Measurements from ENCODE around the gene TMUB2. TPM values are rescaled to one million over a fixed set of nuclear protein-coding genes. Genes with fewer than 3 reads are reported as not detected.
"Not testable (repeated sequence)": the region's sequence is repeated elsewhere in the genome, so short reads cannot be mapped to it uniquely, and the experiment has no call there.

Gene TMUB2
- total RNA-seq, 1 donor from 2014 or later = 25.5 TPM

GRCh38 chr17:44218344-44219107 lies 31.8 kb downstream of the TMUB2 start:
- peak; percentile 59 to 93 for DNase-seq (ENCODE audit: low read depth in 2 of 2)

GRCh38 chr17:44219108-44219615 lies 32.4 kb downstream of the TMUB2 start:
- DNase-seq (ENCODE audit: low read depth in 2 of 2) = peak in 1 of 2 donors; percentile 74

GRCh38 chr17:44219616-44220212 lies 32.9 kb downstream of the TMUB2 start, which contains the start of gene UBTF:
Gene UBTF (minus strand): TSS chr17:44219675. CDS start chr17:44218229, 1,446 bp downstream.
- DNase-seq (ENCODE audit: low read depth in 2 of 2) = peak in 1 of 2 donors; percentile 62

GRCh38 chr17:44220213-44221083 lies 33.7 kb downstream of the TMUB2 start:
- DNase-seq (ENCODE audit: low read depth in 2 of 2) = peak in 1 of 2 donors; percentile 45

- DNase-seq (ENCODE audit: low read depth in 2 of 2) = peak in 1 of 2 donors; percentile 89
Measured at GRCh38 chr17:44221084-44221861, 34.5 kb downstream of the TMUB2 start.

- DNase-seq (ENCODE audit: low read depth in 2 of 2) = no peak
Measured at GRCh38 chr17:44221862-44222111, 35.0 kb downstream of the TMUB2 start.

GRCh38 chr17:44222112-44222869 lies 35.5 kb downstream of the TMUB2 start:
- peak in 1 of 2 donors; percentile 75 for DNase-seq (ENCODE audit: low read depth in 2 of 2)

GRCh38 chr17:44223541-44224071 lies 36.8 kb downstream of the TMUB2 start:
- DNase-seq (ENCODE audit: low read depth in 2 of 2) = peak in 1 of 2 donors; percentile 88

- DNase-seq (ENCODE audit: low read depth in 2 of 2) = no peak
Measured at GRCh38 chr17:44229090-44229489, 42.3 kb downstream of the TMUB2 start.

- DNase-seq (ENCODE audit: low read depth in 2 of 2) = no peak
Measured at GRCh38 chr17:44230140-44230539, 43.4 kb downstream of the TMUB2 start.

- no peak for DNase-seq (ENCODE audit: low read depth in 2 of 2)
Measured at GRCh38 chr17:44232061-44232460, 45.3 kb downstream of the TMUB2 start.

GRCh38 chr17:44233582-44233981 lies 46.8 kb downstream of the TMUB2 start:
- DNase-seq (ENCODE audit: low read depth in 2 of 2) = no peak

- DNase-seq (ENCODE audit: low read depth in 2 of 2) = peak in 1 of 2 donors; percentile 40
Measured at GRCh38 chr17:44235583-44235936, 48.8 kb downstream of the TMUB2 start.

GRCh38 chr17:44236444-44236991 lies 49.7 kb downstream of the TMUB2 start:
- DNase-seq (ENCODE audit: low read depth in 2 of 2) = peak in 1 of 2 donors; percentile 59

- not testable (repeated sequence) for DNase-seq (ENCODE audit: low read depth in 2 of 2)
Measured at GRCh38 chr17:44237886-44238285, 51.1 kb downstream of the TMUB2 start.

GRCh38 chr17:44241106-44241624 lies 54.4 kb downstream of the TMUB2 start:
- DNase-seq (ENCODE audit: low read depth in 2 of 2) = no peak

Measured in dermis microvascular lymphatic vessel endothelial cell (primary cell).